WTC11 (cell line): ENCODE measurements around the gene NFIC.

Experiments used
- AR ChIP-seq: fragments of 250-450 bp; sonication (Bioruptor Pico); IDR thresholded peaks from 2 replicates; pipeline ENCODE4 v1.9.0; 2021; ENCODE audit warnings: mild to moderate bottlenecking
- CDX4 ChIP-seq: fragments of 250-450 bp; sonication (Bioruptor Pico); IDR thresholded peaks from 2 replicates; pipeline ENCODE4 v1.9.0; 2021; ENCODE audit warnings: moderate library complexity, mild to moderate bottlenecking, inconsistent platforms, borderline replicate concordance
- CREB1 ChIP-seq: sonication (generic); formaldehyde crosslinking; IDR thresholded peaks from 2 replicates; pipeline ENCODE4 v1.8.0; 2023; ENCODE audit warnings: mild to moderate bottlenecking, missing genetic modification reagents
- GABPB1 ChIP-seq: sonication (generic); formaldehyde crosslinking; IDR thresholded peaks from 2 replicates; pipeline ENCODE4 v1.8.1; 2023; ENCODE audit warnings: mild to moderate bottlenecking, missing genetic modification reagents
- GTF2I ChIP-seq: fragments of 250-450 bp; sonication (Bioruptor Pico); conservative IDR thresholded peaks from 2 replicates; pipeline ENCODE4 v1.4.0; 2021; ENCODE audit warnings: mild to moderate bottlenecking
- NR3C1 ChIP-seq: sonication (generic); formaldehyde crosslinking; conservative IDR thresholded peaks from 2 replicates; pipeline ENCODE4 v1.8.1; 2023; ENCODE audit warnings: low read depth, mild to moderate bottlenecking, missing genetic modification reagents
- TEAD4 ChIP-seq: sonication (generic); formaldehyde crosslinking; IDR thresholded peaks from 2 replicates; pipeline ENCODE4 v1.8.0; 2022; ENCODE audit warnings: mild to moderate bottlenecking, missing genetic modification reagents
- ZNF121 ChIP-seq: sonication (generic); formaldehyde crosslinking; IDR thresholded peaks from 2 replicates; pipeline ENCODE4 v1.8.0; 2023; ENCODE audit warnings: missing genetic modification reagents
- TF ChIP-seq, protein P1 (sequence below): fragments of 200-600 bp; IDR thresholded peaks from 2 replicates; pipeline ENCODE4 v1.8.0; 2022; ENCODE audit warnings: antibody characterized with exemption
- TF ChIP-seq, protein P2 (sequence below): sonication (generic); formaldehyde crosslinking; IDR thresholded peaks from 2 replicates; pipeline ENCODE4 v1.8.1; 2023; ENCODE audit warnings: mild to moderate bottlenecking, missing genetic modification reagents, moderate library complexity
- TF ChIP-seq, protein P3 (sequence below): sonication (generic); formaldehyde crosslinking; IDR thresholded peaks from 2 replicates; pipeline ENCODE4 v1.8.1; 2023; ENCODE audit warnings: mild to moderate bottlenecking, missing genetic modification reagents, borderline replicate concordance
- TF ChIP-seq, protein P4 (sequence below): sonication (generic); formaldehyde crosslinking; conservative IDR thresholded peaks from 2 replicates; pipeline ENCODE4 v1.8.1; 2022; ENCODE audit warnings: mild to moderate bottlenecking, missing genetic modification reagents
- TF ChIP-seq, protein P5 (sequence below): sonication (generic); formaldehyde crosslinking; IDR thresholded peaks from 2 replicates; pipeline ENCODE4 v1.8.1; 2023; ENCODE audit warnings: mild to moderate bottlenecking, missing genetic modification reagents, moderate library complexity

DNA sequence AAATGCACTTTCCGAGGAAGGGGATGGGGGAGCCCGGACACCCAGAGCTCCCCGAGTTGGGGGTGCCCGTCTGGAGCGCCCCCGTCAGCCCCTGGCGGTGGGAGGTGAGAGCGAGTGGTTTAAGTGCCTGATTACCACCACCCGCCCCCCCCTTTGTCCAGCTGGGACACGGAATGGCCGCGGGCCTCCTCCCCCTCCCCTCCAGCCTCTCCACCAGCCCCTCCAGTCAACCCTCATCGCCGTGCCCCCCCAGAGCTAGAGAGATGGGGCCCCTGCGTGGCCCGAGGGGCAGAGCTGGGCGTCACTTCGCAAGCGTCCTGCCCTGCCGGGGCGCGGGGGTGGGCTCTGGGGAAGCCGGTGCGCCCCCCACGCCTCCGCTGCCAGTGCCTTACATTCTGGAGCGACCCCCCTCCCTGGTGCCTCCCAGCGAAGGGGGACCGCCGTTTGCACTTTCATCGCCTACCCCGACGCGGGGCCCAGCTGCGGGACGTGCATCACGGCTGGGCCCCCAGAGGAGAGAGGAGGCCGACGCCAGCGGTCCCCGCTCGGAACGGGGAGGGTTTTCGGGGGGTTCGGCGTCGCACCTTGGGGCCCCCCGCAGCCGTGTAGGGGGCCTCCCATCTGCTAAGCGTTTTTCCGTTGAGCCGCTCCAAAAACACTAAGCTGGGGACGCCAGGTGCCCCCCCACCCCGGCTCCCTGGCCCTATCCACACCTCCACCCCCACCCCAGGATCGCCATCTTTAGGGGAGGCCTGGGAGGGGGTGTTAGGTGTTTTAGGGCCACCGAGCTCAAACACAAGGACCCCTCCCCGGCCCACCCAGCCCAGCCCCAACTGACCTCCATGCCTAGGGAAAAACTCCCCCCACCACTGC is 97.6 kb downstream of the NFIC start:
- TF ChIP-seq GTF2I (CRISPR knock-in tag) (no peak), NR3C1 (no peak), CDX4 (CRISPR knock-in tag) (no peak), ZNF121 (CRISPR knock-in tag) (no peak), TEAD4 (CRISPR knock-in tag) (no peak), AR (CRISPR knock-in tag) (no peak), GABPB1 (CRISPR knock-in tag) (no peak), CREB1 (no peak)
- TF ChIP-seq, protein P1, sequence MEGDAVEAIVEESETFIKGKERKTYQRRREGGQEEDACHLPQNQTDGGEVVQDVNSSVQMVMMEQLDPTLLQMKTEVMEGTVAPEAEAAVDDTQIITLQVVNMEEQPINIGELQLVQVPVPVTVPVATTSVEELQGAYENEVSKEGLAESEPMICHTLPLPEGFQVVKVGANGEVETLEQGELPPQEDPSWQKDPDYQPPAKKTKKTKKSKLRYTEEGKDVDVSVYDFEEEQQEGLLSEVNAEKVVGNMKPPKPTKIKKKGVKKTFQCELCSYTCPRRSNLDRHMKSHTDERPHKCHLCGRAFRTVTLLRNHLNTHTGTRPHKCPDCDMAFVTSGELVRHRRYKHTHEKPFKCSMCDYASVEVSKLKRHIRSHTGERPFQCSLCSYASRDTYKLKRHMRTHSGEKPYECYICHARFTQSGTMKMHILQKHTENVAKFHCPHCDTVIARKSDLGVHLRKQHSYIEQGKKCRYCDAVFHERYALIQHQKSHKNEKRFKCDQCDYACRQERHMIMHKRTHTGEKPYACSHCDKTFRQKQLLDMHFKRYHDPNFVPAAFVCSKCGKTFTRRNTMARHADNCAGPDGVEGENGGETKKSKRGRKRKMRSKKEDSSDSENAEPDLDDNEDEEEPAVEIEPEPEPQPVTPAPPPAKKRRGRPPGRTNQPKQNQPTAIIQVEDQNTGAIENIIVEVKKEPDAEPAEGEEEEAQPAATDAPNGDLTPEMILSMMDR: no peak
- TF ChIP-seq, protein P2, sequence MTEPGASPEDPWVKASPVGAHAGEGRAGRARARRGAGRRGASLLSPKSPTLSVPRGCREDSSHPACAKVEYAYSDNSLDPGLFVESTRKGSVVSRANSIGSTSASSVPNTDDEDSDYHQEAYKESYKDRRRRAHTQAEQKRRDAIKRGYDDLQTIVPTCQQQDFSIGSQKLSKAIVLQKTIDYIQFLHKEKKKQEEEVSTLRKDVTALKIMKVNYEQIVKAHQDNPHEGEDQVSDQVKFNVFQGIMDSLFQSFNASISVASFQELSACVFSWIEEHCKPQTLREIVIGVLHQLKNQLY (CRISPR knock-in tag): no peak
- TF ChIP-seq, protein P3, sequence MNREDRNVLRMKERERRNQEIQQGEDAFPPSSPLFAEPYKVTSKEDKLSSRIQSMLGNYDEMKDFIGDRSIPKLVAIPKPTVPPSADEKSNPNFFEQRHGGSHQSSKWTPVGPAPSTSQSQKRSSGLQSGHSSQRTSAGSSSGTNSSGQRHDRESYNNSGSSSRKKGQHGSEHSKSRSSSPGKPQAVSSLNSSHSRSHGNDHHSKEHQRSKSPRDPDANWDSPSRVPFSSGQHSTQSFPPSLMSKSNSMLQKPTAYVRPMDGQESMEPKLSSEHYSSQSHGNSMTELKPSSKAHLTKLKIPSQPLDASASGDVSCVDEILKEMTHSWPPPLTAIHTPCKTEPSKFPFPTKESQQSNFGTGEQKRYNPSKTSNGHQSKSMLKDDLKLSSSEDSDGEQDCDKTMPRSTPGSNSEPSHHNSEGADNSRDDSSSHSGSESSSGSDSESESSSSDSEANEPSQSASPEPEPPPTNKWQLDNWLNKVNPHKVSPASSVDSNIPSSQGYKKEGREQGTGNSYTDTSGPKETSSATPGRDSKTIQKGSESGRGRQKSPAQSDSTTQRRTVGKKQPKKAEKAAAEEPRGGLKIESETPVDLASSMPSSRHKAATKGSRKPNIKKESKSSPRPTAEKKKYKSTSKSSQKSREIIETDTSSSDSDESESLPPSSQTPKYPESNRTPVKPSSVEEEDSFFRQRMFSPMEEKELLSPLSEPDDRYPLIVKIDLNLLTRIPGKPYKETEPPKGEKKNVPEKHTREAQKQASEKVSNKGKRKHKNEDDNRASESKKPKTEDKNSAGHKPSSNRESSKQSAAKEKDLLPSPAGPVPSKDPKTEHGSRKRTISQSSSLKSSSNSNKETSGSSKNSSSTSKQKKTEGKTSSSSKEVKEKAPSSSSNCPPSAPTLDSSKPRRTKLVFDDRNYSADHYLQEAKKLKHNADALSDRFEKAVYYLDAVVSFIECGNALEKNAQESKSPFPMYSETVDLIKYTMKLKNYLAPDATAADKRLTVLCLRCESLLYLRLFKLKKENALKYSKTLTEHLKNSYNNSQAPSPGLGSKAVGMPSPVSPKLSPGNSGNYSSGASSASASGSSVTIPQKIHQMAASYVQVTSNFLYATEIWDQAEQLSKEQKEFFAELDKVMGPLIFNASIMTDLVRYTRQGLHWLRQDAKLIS (CRISPR knock-in tag): no peak
- TF ChIP-seq, protein P4, sequence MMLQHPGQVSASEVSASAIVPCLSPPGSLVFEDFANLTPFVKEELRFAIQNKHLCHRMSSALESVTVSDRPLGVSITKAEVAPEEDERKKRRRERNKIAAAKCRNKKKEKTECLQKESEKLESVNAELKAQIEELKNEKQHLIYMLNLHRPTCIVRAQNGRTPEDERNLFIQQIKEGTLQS (CRISPR knock-in tag): no peak
- TF ChIP-seq, protein P5, sequence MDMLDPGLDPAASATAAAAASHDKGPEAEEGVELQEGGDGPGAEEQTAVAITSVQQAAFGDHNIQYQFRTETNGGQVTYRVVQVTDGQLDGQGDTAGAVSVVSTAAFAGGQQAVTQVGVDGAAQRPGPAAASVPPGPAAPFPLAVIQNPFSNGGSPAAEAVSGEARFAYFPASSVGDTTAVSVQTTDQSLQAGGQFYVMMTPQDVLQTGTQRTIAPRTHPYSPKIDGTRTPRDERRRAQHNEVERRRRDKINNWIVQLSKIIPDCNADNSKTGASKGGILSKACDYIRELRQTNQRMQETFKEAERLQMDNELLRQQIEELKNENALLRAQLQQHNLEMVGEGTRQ (CRISPR knock-in tag): no peak
